ENCODE results near the gene TSHZ3. TPM values are rescaled to one million over a fixed set of nuclear protein-coding genes. Genes with fewer than 3 reads are reported as not detected.

TSHZ3 gene
- total RNA-seq, 1 donor: 10.8 TPM

DNA sequence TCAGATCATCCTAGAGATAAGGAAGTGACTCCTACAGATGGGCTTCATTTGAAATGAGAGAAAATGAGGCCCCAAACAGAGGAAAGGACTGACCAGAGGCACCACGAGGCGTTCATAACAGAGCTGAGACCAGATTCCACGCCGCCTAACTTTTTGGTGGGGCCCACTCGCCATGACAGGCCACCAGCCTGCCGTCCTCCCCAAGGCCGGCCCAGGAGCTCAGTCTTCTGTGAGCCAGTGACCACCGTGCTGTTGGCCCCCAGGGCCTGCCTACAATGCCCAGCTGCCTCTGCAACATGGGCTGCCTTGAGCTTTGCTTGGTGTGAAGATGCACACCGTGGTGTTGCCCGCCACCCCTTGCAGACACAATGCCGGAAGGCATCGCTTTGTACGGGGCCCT lies 40.5 kb downstream of the TSHZ3 start:
- no peak for TF ChIP-seq CTCF (IDR thresholded peaks at IDR 0.05; ENCODE audit: insufficient read depth, low read depth, low read length)
- no peak for DNase-seq (ENCODE audit: low read depth)
- H3K4me3 ChIP-seq (ENCODE audit: low read depth, low read length): no peak overlapping the region

DNA sequence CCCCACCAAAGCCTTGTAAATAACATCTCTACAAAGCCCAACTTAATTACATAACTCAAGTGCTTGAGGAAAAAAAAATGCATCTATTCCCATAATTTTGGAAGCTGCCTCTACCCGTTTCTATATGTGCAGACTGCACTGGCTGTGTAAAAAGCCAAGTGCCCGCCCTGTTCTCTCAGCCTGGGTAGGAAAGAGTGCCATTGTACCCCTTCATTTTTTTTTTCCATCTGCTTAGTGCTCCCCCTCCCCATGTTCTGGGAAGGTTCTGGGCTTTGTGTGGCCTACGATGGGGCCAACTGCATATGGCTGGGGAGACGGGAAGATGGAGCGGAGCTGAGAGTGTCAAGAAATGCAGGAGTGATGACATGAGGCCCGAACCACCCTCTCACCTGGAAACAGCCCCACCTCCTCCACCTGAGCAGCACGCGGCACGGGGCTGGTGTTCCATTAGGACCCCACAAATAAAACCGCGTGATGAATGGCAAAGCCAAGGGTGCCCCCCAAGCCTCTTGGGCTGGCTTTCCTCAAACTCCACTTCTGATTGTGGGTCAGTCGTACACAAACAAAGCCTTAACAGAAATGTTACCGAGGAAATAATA lies 42.1 kb downstream of the TSHZ3 start:
- no peak overlapping the region for H3K4me3 ChIP-seq (ENCODE audit: low read depth, low read length)
- DNase-seq (ENCODE audit: low read depth): no peak
- no peak for TF ChIP-seq CTCF (IDR thresholded peaks at IDR 0.05; ENCODE audit: insufficient read depth, low read depth, low read length)

- DNase-seq (ENCODE audit: low read depth): no peak
- TF ChIP-seq CTCF (IDR thresholded peaks at IDR 0.05; ENCODE audit: insufficient read depth, low read depth, low read length): no peak
- no peak overlapping the region for H3K4me3 ChIP-seq (ENCODE audit: low read depth, low read length)
These were observed 43.1 kb downstream of the TSHZ3 start for GRCh38 chr19:31306006-31306753.

DNA sequence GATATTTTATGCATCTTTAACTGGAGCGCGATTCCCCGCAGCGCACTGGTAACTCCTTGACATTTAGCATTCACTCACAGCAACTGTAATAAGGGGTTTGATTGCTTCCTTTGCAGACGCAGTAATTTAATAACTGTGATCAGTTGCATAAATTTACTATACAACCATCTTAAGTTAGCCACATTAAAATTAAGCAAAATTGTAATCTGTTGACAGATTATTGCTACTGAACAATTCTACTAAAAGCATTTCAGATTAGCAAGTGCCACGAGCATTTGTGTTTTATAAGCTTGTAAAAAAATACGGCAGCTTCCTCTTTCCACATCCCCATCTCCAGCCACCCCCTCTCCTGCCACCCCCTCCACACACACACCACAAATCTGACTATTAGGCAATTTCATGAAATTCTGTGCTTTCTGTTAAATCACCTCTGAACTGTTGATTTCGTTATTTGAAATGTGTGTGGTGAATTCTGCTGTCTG lies 44.4 kb downstream of the TSHZ3 start:
- TF ChIP-seq CTCF (IDR thresholded peaks at IDR 0.05; ENCODE audit: insufficient read depth, low read depth, low read length): no peak
- peak; percentile 88 for DNase-seq (ENCODE audit: low read depth)

GRCh38 chr19:31303262-31303815 lies 45.9 kb downstream of the TSHZ3 start:
- H3K4me3 ChIP-seq (ENCODE audit: low read depth, low read length): no peak overlapping the region
- no peak for TF ChIP-seq CTCF (IDR thresholded peaks at IDR 0.05; ENCODE audit: insufficient read depth, low read depth, low read length)
- DNase-seq (ENCODE audit: low read depth): no peak

More for the DNA sequence above, 44.4 kb downstream of the TSHZ3 start:
- no peak overlapping the region for H3K4me3 ChIP-seq (ENCODE audit: low read depth, low read length)

- no peak overlapping the region for H3K4me3 ChIP-seq (ENCODE audit: low read depth, low read length)
- no peak for TF ChIP-seq CTCF (IDR thresholded peaks at IDR 0.05; ENCODE audit: insufficient read depth, low read depth, low read length)
- no peak for DNase-seq (ENCODE audit: low read depth)
These were observed 47.8 kb downstream of the TSHZ3 start for GRCh38 chr19:31301306-31301980.
